H1 (cell line): ENCODE results near the gene CCPG1. TPM values are rescaled to one million over a fixed set of nuclear protein-coding genes. Genes with fewer than 3 reads are reported as not detected.

Source experiments
- SIN3A ChIP-seq, 2 experiments: IDR thresholded peaks in 1 of 2; conservative IDR thresholded peaks in 1 of 2; 2 replicates each; pipeline ENCODE4 v1.6.1; 2011 to 2012; ENCODE audit warnings: low read length in 2 of 2, improper control_type of control experiment in 1 of 2, low read depth in 1 of 2, mild to moderate bottlenecking in 1 of 2
- polyA plus RNA-seq, 7 experiments: library from polyadenylated mRNA; depleted of rRNA in 3 of 7; stranded (reverse) in 5 of 7; unstranded in 2 of 7; fragments of >200 nt in 5 of 7; fragments of 200-250 nt in 2 of 7; gene quantifications; 1 replicate in 5 of 7; 2 replicates in 1 of 7; 4 replicates in 1 of 7; pipeline versions ENCODE4 v1.2.1 to v1.2.3, GENCODE V29; 2011 to 2013; ENCODE audit warnings: missing spikeins in 2 of 7, mixed read lengths in 2 of 7
- total RNA-seq: library from RNA; stranded (reverse); fragmentation: NEBNext Ultra II Directional; extraction: Animal tissue kit (Norgen Biotek cat#: 25700); gene quantifications from 2 replicates; pipeline ENCODE4 v1.2.1, GENCODE V29; 2021

The CCPG1 gene
- total and polyA plus RNA-seq, 2 of the 8 experiments (the other 6 are each of a cell fraction or from before 2014, with no cell fraction given), result 2.3 to 13.2 TPM

DNA sequence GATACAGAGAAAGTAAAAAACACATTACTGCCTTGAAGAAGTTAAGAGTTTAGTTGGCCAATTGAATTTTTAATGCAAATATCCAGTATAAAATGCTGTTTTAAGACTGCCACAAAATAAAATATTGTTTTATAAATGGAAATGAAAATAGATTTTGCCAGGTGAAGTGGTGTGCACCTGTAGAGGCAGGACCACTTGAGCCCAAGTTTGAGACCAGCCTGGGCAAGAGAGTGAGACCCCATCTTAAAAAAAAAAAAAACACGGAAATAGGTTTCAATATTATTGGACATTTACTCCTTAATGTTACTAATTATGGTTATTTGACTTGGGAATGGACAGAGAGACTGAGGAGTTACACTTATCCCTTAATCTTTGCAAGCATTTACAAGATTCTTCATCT, 87.2 kb downstream of the CCPG1 start (continued):
- TF ChIP-seq SIN3A (conservative IDR thresholded peaks at IDR 0.05 in 1 of 2, IDR thresholded peaks at IDR 0.05 in 1 of 2; ENCODE audit: low read depth in 1 of 2, low read length in 2 of 2), result no peak
